ENCODE results near the gene LMX1B.

The LMX1B gene

DNA sequence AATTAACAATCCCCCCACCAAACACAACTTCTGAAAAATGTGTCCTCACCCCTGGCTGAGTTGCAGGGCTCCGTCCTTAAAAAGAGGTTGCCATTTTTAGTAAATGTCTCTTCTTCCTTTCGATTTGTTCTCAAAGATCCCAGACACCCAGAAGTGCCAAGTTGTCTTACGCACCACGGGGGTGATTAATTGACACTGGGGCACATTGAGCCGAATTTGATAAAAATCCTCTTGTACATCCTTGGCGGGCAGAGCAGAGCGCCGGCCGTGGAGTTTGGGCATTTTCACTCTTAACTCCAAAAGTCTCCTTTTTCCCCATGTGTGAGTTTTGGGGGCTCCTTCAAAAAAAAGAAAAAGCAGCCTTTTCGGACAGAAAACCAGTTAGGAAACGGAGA lies 4.5 kb downstream of the LMX1B start:
- no peak for DNase-seq (ENCODE audit: low read depth)

- DNase-seq (ENCODE audit: low read depth) = no peak
Measured at GRCh38 chr9:126618585-126619360, 5.0 kb downstream of the LMX1B start.

GRCh38 chr9:126619361-126620135 lies 5.8 kb downstream of the LMX1B start:
- no peak for DNase-seq (ENCODE audit: low read depth)

DNA sequence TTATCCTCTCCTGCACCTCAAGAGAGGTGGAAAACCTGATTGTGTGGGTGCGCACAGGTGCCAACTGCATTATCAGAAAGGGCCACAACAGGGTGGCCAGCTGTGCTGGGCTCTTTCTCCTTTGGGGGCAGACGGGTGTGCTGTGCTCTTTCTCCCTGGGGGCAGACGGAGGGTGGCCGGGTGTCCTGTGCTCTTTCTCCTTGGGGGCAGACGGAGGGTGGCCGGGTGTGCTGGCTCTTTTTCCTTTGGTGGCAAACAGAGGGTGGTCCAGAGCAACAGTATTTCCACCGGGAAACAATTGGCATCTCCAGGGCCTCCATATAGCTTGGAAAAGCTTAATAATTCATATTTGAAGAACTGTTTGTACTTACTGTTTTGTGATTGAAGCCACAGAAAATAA lies 6.8 kb downstream of the LMX1B start:
- DNase-seq (ENCODE audit: low read depth) = no peak

GRCh38 chr9:126621061-126621918 lies 7.6 kb downstream of the LMX1B start:
- DNase-seq (ENCODE audit: low read depth) = no peak

GRCh38 chr9:126621919-126622735 lies 8.4 kb downstream of the LMX1B start:
- DNase-seq (ENCODE audit: low read depth) = no peak

- no peak for DNase-seq (ENCODE audit: low read depth)
Measured at GRCh38 chr9:126623314-126623666, 9.6 kb downstream of the LMX1B start.

DNA sequence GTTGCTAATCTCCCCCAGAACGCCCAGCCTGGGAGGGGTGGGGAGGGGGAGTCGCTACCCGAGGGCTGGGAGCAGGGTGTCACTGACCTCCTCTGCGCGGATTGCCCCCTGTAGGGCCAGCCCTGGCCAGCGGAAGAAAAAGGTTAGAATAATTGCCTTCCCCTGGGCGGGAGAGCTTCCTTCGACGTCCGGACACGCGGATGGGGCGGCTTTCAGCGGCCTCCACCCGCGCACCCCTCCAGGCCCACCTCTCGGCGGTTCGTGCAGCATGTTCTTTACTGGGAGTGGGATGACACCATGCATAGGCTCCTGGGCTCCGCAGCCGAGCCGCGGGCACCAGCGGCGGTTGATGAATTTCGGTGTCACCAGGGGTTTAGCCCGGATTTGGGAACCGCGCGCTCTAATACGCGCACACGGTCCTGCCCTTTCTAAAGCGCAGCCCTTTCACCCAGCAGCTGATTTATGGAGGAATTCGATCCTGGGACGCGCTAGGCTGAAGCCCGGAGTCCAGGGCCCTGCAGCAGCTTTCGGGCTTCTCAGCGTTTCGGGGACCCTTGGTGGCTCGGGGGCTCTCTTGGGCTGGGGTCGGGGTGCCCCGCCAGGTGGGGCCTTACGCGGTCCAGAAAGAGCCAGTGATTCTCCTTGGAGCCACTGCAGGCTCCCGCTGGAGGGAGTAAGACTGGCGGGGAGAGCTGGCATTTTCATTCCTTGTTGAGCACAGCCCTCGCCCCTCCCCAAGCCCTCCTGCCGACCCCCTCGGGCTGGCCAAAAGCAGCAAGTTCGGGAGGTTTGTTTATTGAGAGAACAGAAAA lies 10.1 kb downstream of the LMX1B start:
- no peak for DNase-seq (ENCODE audit: low read depth)

DNA sequence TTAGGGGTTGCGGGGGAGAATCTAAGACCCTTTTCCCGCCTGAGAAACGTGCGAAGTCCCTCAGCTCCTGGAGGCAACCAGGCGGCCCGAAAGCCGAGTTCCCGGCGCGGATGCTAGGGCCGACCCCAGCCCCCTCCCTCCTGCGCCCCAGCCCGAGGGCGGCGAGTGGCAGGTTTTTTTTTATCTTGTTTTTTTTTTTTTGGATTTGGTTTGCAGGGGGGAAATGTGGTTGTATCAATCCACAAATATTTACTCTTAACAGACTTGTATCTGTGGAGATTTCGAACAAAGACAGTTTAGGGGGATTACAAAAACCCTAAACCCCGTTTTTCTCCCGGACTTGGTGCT lies 10.7 kb downstream of the LMX1B start:
- no peak for DNase-seq (ENCODE audit: low read depth)

- DNase-seq (ENCODE audit: low read depth) = no peak
Measured at GRCh38 chr9:126624912-126625311, 11.2 kb downstream of the LMX1B start.

- DNase-seq (ENCODE audit: low read depth) = no peak
Measured at GRCh38 chr9:126625329-126626126, 11.8 kb downstream of the LMX1B start.

DNA sequence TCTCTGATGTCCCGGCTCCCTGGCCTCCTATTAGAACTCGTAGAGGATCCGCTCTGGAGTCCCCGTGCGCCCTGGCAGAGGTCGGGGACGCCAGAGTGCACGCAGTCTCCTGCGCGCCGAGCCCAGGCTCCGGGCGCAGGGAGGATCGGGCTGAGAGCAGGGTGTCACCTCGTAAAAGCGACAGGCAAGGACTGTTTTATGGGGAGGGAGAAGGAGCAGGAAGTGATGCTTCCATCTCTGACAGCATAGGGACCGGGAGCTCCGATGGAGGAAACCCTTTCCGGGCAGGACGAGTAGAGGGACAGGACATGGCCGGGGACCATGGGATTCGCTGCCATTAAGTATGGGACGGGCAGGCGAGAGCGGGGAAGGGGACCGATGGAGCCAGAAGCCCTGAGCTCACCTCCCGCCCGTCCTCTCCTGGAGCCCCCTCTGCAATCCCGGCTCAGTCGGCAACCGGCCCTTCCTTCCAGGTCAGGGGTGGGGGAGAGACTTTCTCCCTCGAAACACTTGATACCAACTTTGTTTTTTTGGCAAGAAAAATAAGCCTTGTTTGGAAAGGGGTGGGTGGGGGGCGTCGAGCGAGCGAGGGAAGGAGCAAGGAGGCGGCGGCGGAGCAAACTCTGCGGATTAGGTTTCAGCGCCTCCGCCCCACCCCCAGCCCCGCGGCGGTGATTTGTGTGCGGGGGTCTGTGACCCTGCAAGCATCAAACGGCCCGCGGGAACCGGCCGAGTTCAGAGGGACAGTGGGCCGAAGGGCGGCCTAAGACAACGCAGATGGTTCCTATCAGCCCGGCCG lies 12.6 kb downstream of the LMX1B start:
- DNase-seq (ENCODE audit: low read depth) = no peak

DNA sequence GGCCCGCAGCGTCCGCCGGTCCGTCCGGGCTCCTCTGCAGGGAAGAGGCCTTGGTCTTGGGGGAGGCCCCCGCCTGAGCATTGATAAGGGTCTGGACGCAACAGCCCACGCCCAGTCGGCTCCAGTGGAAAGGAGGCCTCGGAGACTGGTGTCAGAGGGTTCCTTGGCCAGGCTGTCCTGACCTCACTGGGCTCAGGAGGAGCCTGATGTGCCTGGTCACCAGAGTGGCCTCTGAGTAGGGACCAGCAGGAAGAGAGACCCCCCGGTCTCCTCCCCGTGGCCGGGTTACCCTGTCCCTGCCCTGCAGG lies 13.2 kb downstream of the LMX1B start:
- DNase-seq (ENCODE audit: low read depth) = no peak

DNA sequence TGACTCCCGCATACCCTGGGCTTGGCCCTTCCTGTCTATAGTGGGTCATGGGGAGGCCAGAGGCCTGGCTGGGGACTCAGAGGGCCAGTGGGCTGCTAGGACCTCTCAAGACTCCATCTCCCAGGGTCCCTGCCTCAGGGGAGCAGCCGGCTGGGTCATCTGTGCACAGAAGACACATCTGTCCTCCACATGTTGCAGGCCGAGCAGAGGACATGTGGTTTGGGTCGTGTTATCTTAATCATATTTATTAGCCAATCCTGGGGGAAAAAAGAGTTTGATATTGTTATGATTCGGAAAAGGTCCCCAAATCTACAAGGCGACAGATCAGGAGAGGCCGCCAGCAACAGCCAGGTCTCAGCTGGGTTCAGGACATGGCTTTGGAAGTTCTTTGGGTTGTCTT lies 14.4 kb downstream of the LMX1B start:
- no peak for DNase-seq (ENCODE audit: low read depth)

DNA sequence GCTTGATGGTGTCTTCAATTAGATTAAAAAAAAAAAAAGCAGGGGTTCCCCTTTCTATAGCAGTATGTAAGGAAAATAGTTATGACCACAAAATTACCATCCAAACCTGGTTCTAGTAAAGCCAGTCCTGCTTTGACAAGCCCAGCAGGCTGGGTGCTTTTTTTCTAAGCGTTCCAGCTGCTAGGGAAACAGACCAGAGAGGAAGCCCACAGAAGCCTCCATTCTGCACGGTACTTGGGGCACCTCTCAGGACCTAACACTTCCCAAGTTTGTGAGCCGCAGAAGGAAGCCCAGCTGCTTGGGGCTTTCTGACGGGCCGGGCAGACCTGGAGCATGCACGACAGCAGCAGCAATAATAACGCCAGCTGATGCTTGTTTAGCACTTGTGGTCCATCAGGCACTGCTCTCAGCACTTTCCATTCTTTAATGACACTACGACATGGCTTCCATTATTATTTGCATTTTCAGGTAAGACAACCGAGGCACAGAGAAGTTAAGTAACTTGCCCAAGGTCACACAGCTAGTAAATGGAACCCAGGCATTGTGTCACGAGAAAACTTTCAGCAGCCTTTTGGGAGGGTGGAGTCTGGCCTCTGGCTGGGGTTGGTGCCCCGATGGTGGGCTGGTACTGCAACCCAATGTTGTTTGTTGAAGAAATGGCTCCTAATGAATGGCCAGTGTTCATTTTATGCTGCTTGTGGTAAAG lies 15.4 kb downstream of the LMX1B start:
- DNase-seq (ENCODE audit: low read depth) = no peak

DNA sequence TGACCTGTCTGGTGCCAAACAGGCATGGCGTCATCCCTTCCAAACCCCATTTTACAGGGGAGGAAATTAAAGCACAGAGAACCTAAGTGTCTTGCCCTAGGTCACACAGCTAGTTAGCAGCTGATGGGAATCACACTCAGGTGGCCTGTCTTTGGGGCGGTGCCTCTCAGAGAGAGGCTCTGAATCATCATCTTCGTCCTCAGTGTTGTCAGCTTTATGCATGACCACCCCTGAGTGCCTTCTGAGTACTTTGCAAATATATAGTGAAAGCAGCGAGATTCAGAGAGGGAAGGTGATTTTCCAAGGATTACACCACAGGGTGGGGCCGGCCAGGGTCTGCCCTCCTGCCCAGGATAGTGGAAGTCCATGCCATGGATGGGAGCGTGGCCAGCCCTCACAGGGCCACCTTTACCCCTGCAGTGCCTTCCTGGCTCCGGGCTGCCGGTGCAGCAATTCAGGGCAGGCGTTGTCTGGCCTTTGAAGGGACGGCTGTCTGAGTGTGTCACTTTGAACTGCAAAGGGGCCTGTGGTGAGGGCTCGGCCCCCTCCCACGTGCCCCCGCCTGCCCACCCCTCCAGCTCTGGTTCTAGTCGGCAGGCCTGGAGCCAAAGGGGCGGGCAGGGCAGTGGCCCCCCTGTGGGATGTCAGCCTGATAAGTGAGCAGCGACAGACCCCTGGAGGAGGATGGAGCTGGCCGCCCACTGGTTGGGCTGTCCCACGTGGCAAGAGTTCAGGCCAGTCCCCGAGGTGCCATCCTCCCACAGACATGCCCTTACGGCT lies 16.9 kb downstream of the LMX1B start:
- no peak for DNase-seq (ENCODE audit: low read depth)

DNA sequence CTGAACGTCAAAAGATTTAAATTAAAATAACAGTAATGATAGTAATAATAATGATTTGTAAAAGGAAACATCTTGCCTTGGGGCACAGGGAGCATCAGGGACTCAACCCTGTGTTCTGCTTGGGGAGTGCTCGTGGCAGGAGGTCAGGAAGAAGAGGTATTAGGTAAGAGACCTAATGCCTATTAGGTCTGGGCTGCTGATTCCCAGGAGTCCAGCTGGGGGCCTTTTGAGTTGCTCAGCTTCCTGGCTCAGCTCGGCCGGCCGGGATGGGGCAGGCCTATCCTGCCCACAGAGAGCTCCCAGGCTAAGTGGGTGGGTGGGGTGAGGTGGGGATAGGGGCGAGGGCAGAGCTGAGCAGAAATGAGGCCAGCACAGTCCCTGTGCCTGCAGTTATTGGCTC lies 17.5 kb downstream of the LMX1B start:
- DNase-seq (ENCODE audit: low read depth) = no peak

GRCh38 chr9:126633881-126634558 lies 20.3 kb downstream of the LMX1B start:
- no peak for DNase-seq (ENCODE audit: low read depth)
